Stimulated activated effector memory CD8-positive, alpha-beta T cell treated with anti-CD3 and anti-CD28 coated beads, Interleukin-12 subunit alpha, Interleukin-12 subunit beta, amount 100 ng/mL, for 72 hours (primary cell): ENCODE data around the gene C3orf62.

Experiments used
- ATAC-seq: fragments of 150-1000 bp; cut with Tn5 transposase; 2 replicates; pipeline ENCODE4 v1.10.0; 2021
- DNase-seq, 2 donors: peaks; one replicate each; pipeline ENCODE4 v3.0.0; 2021 to 2022; ENCODE audit warnings: low spot score in 2 of 2
- H3K27ac Mint-ChIP-seq: one replicate; pipeline ENCODE4 v1.8.0; 2022; ENCODE audit warnings: mild to moderate bottlenecking, mixed read lengths
- H3K36me3 Mint-ChIP-seq: one replicate; pipeline ENCODE4 v1.8.0; 2022; ENCODE audit warnings: mild to moderate bottlenecking, mixed read lengths
- H3K4me1 Mint-ChIP-seq: one replicate; pipeline ENCODE4 v1.8.0; 2022; ENCODE audit warnings: mixed read lengths
- H3K4me3 Mint-ChIP-seq: one replicate; pipeline ENCODE4 v1.8.0; 2022; ENCODE audit warnings: mild to moderate bottlenecking, mixed read lengths
- H3K9me3 Mint-ChIP-seq: one replicate; pipeline ENCODE4 v1.8.0; 2022; ENCODE audit warnings: mixed read lengths

Gene C3orf62

DNA sequence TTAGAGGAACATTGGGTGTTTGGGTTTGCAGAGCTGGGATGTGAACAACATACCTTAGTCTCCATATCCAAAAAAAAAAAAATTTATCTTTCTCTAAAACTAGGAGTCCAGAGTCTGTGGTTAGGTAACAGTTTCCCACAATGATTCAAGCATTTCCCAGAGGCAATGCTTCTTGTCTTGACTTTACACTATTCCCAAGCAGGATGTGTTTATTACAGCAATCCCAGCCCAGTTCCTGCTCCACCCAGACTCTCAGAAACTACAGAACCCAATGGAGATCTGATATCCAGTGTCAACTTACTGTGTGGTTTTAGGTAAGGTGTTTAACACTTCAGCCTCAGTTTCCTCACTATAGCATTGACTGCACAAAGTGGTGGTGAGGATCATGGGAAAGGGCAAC is 2.3 kb upstream of the C3orf62 start:
- ATAC-seq (no peak), DNase-seq (no peak)
- H3K36me3 Mint-ChIP-seq, result peaks cover 77% of the 10 kb centered on the region
- peaks cover 28% of the 10 kb centered on the region for H3K4me1 Mint-ChIP-seq
- no peaks in the 10 kb centered on the region for H3K9me3 Mint-ChIP-seq
- no peak overlapping the region for H3K27ac Mint-ChIP-seq
- no peak overlapping the region for H3K4me3 Mint-ChIP-seq

DNA sequence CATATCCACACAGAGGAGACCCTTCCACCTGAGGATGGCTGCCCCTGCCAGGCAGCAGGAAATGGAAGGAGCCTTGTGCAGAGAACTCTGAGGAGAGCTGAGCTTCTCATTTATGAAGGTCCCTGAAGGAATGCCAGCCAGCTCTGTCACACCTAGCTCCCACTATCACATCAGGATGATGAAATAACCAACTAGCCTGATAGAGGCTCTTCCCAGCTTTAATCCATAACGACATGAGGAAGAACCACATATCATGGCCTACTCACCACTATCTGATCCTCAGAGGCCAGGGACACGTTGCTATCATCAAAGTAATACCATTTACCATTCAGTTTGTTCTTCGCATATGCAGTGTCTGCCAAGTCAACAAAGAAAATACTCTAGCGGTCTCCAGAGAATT is 1.5 kb upstream of the C3orf62 start:
- peaks cover 28% of the 10 kb centered on the region for H3K4me1 Mint-ChIP-seq
- H3K9me3 Mint-ChIP-seq, result no peaks in the 10 kb centered on the region
- H3K27ac Mint-ChIP-seq, result peak overlapping the region; percentile 96
- H3K36me3 Mint-ChIP-seq, result peaks cover 69% of the 10 kb centered on the region
- ATAC-seq (no peak), DNase-seq (no peak)
- H3K4me3 Mint-ChIP-seq, result no peak overlapping the region

- peaks cover 28% of the 10 kb centered on the region for H3K4me1 Mint-ChIP-seq
- H3K27ac Mint-ChIP-seq, result peak overlapping the region; percentile 96
- H3K4me3 Mint-ChIP-seq, result peak overlapping the region; percentile 82
- peaks cover 57% of the 10 kb centered on the region for H3K36me3 Mint-ChIP-seq
- no peaks in the 10 kb centered on the region for H3K9me3 Mint-ChIP-seq
- ATAC-seq, result no peak
- no peak for DNase-seq
Measured at GRCh38 chr3:49277383-49277775, 347 bp upstream of the C3orf62 start.

GRCh38 chr3:49273825-49274532 is 3.1 kb downstream of the C3orf62 start:
- peaks cover 28% of the 10 kb centered on the region for H3K4me1 Mint-ChIP-seq
- peaks cover 36% of the 10 kb centered on the region for H3K36me3 Mint-ChIP-seq
- H3K4me3 Mint-ChIP-seq, result no peak overlapping the region
- H3K27ac Mint-ChIP-seq, result no peak overlapping the region
- no peak for DNase-seq
- no peaks in the 10 kb centered on the region for H3K9me3 Mint-ChIP-seq
- ATAC-seq, result peak; percentile 31

- Mint-ChIP-seq H3K27ac (peak overlapping the region; percentile 32), H3K9me3 (no peaks in the 10 kb centered on the region), H3K4me1 (peaks cover 5% of the 10 kb centered on the region), H3K36me3 (peaks cover 13% of the 10 kb centered on the region), H3K4me3 (no peak overlapping the region)
- no peak for DNase-seq
- ATAC-seq, result no peak
Measured at GRCh38 chr3:49271047-49271446, 6.0 kb downstream of the C3orf62 start.

GRCh38 chr3:49270156-49270500 is 6.9 kb downstream of the C3orf62 start:
- peak overlapping the region; percentile 32 for H3K27ac Mint-ChIP-seq
- DNase-seq (no peak), ATAC-seq (no peak)
- peaks cover 13% of the 10 kb centered on the region for H3K36me3 Mint-ChIP-seq
- no peaks in the 10 kb centered on the region for H3K4me1 Mint-ChIP-seq
- H3K9me3 Mint-ChIP-seq, result no peaks in the 10 kb centered on the region
- no peak overlapping the region for H3K4me3 Mint-ChIP-seq

DNA sequence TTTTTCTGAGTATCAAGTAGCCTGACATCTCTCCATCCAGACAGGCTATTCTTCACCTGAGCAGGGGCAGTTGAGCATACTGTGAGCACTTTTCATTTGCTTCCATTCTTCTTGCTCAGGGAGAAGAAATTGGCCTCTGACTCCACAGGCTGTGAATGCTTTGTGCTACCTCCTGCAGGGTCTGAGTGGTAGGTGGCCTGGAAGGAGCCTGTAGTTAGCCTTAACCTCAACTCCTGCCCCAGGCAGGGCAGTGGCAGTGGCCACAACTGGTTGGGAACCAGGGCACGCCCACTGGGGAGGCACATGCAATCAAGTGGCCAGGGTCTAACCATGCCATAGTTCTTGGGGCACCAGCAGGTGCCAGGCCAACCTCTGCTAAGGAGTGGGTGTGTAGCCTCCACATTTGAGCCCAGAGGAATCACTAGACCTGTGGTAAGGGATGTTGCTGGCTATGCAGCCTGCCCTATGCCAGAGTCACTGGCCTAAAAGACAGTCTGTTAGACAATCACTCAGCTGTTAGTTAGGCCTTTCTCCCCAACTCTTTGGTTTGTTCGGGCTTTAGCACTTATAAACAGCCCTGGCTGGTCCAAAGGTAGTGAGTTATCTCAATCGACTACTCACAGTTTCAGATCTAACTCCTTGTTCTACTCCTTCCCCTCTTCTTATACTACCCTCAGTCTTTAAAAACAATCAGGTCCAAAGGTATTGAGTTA is 7.4 kb downstream of the C3orf62 start:
- H3K27ac Mint-ChIP-seq, result peak overlapping the region; percentile 32
- H3K4me1 Mint-ChIP-seq, result no peaks in the 10 kb centered on the region
- peaks cover 13% of the 10 kb centered on the region for H3K36me3 Mint-ChIP-seq
- no peak overlapping the region for H3K4me3 Mint-ChIP-seq
- H3K9me3 Mint-ChIP-seq, result no peaks in the 10 kb centered on the region
- no peak for DNase-seq
- ATAC-seq, result no peak

DNA sequence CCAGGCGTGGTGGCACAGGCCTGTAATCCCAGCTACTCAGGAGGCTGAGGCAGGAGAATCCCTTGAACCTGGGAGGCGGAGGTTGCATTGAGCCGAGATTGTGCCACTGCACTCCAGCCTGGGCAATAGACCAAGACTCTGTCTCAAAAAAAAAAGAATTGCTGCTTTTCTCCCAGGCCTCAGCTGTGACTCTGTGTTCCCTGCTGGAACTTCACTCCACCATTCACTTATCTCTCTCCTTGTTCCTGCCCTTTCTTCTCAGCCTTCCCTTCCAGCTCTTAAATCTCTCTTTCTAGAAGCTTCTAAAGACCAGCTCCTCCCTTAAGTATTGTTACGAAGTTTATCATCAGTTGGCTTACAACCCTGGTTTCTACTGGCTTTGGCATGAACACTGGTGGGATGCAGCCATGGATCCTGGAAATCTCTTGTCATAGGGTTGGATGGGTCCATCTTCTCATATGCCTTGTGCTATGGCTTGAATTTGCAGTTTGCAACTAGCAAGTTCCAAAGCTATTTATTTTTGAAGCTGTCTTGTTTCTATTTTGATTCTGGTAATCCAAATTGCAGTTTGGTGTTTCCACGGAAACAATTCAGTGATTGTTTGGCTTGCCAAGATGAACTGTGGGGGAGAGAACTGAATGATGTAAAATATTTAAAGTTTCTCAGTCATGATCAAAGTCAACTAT is 10.5 kb downstream of the C3orf62 start:
- H3K9me3 Mint-ChIP-seq, result no peaks in the 10 kb centered on the region

DNA sequence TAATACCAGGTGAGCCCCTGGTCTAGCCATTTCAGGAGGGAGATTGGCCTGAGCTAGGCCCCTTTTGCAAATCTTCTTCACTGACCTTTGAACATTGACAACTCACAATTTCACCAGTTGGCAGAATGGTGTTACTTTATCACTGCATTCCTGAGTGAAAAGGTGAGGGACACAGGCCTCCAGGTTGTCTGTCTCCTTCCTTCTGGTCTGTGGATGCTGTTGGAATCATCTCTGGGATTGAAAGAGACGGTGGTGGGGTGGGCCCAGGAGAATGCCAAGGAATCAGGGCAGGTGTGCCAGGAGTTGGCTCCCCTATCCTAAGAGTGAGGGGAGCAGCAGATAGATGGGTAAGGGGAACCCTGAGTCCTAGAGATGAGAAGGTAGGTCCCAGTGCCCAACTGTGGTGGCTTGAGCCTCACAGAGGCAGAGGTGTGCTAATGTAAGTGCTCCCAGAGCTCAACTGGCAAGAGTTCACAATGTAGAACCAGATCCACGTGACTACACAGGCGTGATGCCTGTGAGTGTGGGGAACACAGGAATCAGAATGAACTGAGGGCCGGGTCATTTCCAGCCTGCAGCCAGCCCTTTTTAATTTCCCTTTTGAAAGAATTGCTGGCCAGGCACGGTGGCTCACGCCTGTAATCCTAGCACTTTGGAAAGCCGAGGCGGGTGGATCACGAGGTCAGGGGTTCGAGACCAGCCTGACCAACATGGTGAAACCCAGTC is 11.2 kb downstream of the C3orf62 start:
- Mint-ChIP-seq H3K4me1 (no peaks in the 10 kb centered on the region), H3K9me3 (no peaks in the 10 kb centered on the region), H3K27ac (no peak overlapping the region), H3K4me3 (no peak overlapping the region), H3K36me3 (peaks cover 8% of the 10 kb centered on the region)
- no peak for DNase-seq
- ATAC-seq, result no peak

More for the DNA sequence above, 10.5 kb downstream of the C3orf62 start:
- no peaks in the 10 kb centered on the region for H3K4me1 Mint-ChIP-seq
- no peak overlapping the region for H3K27ac Mint-ChIP-seq
- ATAC-seq (no peak), DNase-seq (no peak)
- H3K4me3 Mint-ChIP-seq, result no peak overlapping the region
- peaks cover 8% of the 10 kb centered on the region for H3K36me3 Mint-ChIP-seq

GRCh38 chr3:49263159-49263889 is 13.7 kb downstream of the C3orf62 start:
- ATAC-seq (no peak), DNase-seq (no peak)
- H3K36me3 Mint-ChIP-seq, result no peaks in the 10 kb centered on the region
- H3K27ac Mint-ChIP-seq, result no peak overlapping the region
- no peaks in the 10 kb centered on the region for H3K9me3 Mint-ChIP-seq
- H3K4me1 Mint-ChIP-seq, result no peaks in the 10 kb centered on the region
- H3K4me3 Mint-ChIP-seq, result no peak overlapping the region

DNA sequence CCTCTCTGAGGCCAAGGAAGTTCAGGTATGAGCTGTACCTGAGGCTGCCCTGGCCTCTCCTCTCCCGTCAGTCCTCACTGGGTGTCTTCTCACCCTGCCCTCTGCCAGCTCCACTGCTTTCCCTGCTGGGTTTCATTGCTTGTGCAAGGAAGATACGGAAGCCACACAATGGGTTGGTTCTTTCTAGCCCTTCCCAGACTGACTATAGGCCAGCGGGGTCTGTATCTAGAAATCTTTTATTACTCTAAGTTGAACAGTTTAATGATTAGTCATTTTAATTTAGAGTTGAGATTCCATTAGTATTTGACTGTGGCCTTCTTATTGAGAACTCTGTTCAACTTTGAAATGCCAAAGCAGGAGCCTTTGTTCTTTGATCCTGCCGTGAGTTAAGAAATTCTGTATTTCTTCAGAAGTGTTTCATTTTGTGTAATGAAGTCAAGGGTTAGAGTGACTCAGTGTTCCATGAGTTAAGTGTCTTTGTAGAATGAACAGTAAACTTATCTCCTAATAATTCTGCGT is 16.2 kb downstream of the C3orf62 start:
- no peak for DNase-seq
- no peak for ATAC-seq
- Mint-ChIP-seq H3K4me3 (no peak overlapping the region), H3K27ac (no peak overlapping the region), H3K9me3 (no peaks in the 10 kb centered on the region), H3K4me1 (no peaks in the 10 kb centered on the region), H3K36me3 (no peaks in the 10 kb centered on the region)

DNA sequence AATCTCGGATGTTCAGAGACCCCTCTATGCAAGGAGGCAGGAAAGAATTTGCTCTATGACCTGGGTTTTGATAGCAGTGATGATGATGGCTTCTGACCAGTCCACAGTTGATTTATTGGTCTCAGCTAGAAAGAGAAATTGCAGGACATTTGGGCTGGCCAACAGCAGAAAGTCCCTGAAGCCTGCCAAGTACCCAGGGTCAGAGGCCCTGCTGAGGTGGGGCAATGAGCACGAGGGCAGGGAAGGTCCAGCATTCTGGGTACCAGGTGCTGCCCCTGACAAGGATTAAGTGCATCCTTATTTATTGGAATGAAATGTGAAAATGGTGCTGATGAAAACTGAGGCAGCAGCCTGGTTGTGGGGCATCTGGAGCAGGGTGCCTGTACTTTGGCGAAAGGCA is 19.8 kb downstream of the C3orf62 start:
- ATAC-seq (no peak), DNase-seq (no peak)
- no peaks in the 10 kb centered on the region for H3K9me3 Mint-ChIP-seq
- no peak overlapping the region for H3K4me3 Mint-ChIP-seq
- H3K36me3 Mint-ChIP-seq, result no peaks in the 10 kb centered on the region
- H3K4me1 Mint-ChIP-seq, result no peaks in the 10 kb centered on the region
- no peak overlapping the region for H3K27ac Mint-ChIP-seq

DNA sequence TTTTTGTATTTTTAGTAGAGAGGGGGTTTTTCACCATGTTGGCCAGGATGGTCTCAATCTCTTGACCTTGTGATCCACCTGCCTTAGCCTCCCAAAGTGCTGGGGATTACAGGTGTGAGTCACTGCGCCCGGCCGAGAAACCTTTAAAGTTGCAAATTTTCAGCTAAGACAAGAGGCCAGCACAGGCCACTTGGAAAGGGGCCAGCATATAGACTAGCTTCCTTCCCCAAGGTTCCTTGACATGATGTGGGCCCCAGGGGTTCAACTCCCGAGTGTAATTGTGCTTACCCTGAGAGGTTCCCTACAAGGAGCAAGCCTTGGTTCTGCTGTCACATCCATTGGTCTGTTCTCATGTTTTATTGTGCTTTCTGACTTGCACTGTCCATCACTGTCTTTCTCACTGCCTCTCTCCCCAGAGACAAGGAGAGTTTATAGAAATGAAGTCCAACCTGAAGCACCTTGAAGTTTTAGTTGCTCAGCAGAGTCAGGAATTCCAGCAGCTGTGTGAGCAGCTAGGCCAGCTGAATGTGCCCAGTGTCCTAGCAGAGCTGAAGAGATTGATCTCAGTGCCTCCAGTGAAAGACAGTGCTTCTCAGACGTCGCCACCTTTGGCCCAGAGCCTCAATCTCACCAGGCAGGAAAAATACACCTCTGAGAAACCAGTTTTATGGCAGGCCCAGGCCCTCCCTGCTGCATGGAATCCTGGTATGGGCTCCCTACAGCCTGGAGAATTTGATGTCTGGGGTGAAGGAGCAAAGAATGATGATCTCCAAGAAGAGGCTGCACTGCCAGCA is 21.1 kb downstream of the C3orf62 start:
- DNase-seq (no peak), ATAC-seq (no peak)
- no peaks in the 10 kb centered on the region for H3K9me3 Mint-ChIP-seq
- no peaks in the 10 kb centered on the region for H3K36me3 Mint-ChIP-seq
- no peak overlapping the region for H3K27ac Mint-ChIP-seq
- H3K4me3 Mint-ChIP-seq, result no peak overlapping the region
- no peaks in the 10 kb centered on the region for H3K4me1 Mint-ChIP-seq

GRCh38 chr3:49255112-49255511 is 21.9 kb downstream of the C3orf62 start:
- H3K9me3 Mint-ChIP-seq, result no peaks in the 10 kb centered on the region
- ATAC-seq, result no peak
- H3K27ac Mint-ChIP-seq, result peak overlapping the region; percentile 10
- H3K36me3 Mint-ChIP-seq, result no peaks in the 10 kb centered on the region
- H3K4me3 Mint-ChIP-seq, result no peak overlapping the region
- no peaks in the 10 kb centered on the region for H3K4me1 Mint-ChIP-seq
- DNase-seq, result no peak
